GM21825 (cell line): Measurements from ENCODE around the gene LITAF.

Experiments used
- ATAC-seq: cut with Tn5 transposase; IDR thresholded peaks from one replicate; pipeline ENCODE4 v1.9.1; 2021; ENCODE audit warnings: mild to moderate bottlenecking, moderate library complexity; ENCODE audit not compliant: unreplicated experiment

Gene LITAF

GRCh38 chr16:11554053-11554452 lies 32.7 kb downstream of the LITAF start:
- no peak for ATAC-seq

- no peak for ATAC-seq
These were observed 33.3 kb downstream of the LITAF start for GRCh38 chr16:11553371-11553770.

DNA sequence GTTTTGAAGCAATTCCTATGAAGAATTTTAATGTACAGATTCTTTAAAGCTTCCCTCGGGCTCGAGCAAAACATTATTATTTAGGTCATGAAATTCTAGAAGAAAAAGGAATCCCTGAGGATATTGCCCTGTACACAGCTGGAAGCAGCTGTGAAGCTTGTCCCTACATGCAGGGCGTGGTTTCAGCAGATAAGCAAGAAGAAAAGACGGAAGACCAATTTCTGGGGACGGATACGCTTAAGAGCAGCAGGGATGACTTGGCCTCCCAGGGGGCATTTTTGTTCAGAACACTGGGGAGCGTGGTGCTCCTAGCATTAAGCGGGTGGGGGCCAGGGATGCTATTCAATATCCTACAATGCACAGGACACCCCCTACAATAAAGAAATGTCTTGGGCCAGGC lies 34.3 kb downstream of the LITAF start:
- no peak for ATAC-seq

GRCh38 chr16:11551842-11552241 lies 34.9 kb downstream of the LITAF start:
- no peak for ATAC-seq

DNA sequence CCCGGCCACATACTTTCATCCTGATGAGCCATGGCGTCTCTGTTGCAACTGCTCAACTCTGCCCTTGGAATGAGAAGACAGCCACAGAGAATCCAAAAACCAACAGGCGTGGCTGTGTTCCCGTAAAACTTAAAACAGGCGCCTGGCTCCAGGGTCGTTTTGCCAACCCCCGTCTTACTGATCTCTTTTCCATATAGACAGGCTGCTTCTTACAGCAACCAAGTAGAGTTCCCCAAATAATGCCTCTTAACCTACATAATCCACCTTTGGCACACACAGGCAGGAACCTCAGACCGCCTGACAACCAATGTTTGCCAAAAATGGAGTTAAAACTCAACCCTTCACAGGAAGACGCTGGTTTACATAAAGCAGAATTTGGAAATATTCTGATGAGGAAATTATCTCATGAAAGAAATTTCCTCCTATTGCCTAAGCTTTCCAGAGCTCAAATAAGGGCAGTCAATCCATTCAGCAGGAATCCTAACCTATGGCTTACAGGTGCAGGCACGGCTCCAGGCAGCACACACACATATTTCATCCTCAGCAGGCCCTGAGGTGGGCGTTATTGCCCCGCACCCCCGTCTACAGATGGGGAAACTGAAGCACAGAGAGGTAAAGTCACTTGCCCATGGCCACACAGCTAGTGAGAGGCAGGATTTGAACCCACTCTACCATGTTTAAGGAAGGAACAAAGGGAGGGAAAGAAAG lies 35.8 kb downstream of the LITAF start:
- no peak for ATAC-seq

GRCh38 chr16:11547118-11547916 lies 39.4 kb downstream of the LITAF start:
- ATAC-seq: no peak

DNA sequence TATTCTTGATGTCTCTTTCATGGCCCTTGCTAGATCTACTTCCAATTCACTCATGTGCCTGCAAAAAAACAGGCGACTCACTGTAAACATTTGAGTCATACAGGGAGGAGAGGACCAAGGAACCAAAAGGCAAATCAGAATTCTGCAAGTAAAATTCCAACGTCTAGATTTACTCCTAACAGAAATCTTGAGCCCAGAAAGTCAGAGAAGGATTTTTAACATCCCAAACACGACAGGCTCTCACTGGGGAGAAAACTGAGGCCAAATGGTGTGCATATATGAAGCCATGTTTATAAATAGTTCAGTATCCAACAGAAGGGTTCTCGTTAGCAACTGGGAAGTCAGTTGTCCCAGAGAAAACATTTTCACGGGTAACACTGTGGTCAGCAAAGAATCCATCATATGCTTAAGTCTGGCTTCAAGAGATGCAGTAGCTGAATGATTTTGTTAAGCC lies 40.1 kb downstream of the LITAF start:
- no peak for ATAC-seq

DNA sequence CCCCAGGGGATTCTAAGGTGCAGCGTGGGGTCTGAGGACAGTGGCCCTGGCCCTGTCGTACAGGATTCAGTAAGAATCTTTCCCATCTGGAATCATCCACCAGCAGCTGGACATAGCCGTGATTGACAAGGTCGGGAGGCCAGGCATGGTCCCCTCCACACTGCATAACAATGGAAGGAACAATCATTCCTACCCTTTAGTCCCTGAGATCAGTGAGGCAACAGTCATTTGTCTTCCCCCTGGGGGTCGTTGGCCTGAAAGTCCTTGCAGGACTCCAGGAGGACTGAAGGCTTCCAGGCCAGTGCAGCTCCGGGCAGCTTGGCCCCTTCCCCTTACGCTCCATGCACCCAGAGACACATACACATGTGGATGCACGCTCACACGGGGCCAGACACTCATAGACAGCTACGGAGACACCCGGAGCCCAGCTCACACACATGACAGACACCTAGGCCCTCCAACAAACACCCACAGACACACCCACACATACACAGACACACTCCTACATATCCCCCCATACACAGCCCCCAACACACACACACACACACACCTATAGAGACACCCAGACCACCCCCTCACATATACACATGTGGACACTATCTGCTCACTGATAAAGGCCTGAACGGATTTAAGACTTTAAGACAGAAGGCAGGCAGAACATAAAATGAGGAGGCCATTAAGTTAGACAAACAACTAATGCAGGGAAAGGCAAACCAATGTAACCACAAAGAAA lies 42.9 kb downstream of the LITAF start:
- no peak for ATAC-seq

DNA sequence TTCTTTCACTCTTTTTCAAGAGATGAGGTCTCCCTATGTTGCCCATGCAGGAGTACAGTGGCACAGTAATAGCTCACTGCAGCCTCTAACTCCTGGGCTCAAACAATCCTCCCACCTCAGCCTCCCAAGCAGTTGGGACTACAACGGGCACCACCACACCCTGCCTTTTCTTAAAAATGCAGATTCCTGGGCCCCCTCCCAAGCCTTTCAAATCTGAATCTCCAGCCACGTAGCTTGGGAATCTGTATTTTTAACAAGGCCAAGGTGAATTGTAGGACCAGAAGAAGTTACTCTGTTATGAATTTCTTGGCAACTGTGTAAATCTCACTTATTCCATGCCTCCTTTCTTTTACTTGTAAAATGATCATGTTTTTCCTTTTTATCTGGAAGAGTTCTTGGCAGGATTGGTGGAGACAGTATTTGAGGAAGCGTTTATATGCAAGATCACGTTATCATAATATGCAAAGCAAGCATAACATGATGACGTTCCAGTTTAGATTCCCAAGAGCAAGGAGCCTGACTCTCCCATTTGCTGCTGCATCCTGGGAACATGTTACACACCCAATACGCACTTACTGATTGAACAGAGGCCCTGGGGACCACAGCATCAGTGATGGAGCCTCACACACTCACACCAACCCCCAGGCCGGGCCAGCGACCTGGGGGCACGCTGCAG lies 44.5 kb downstream of the LITAF start:
- no peak for ATAC-seq

DNA sequence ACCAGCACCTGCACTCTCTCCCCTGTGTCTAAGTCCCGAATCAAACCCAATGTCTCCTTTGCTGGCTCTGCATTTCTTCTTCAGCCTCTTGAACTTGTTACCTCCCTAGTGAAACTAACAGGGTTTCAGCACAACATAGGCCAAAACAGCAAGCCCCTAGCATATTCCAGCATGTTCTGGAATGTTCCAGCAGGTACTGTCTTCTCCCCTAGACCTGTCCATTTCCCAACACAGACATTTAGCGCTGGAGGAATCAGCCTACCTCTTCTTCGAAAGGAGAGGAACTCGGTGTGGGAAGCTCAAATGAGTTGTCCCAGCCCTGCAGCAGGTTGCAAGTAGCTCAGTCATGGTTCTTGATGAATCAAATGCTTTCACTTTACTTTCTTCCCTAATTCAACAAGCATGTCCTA lies 47.1 kb downstream of the LITAF start:
- no peak for ATAC-seq

- no peak for ATAC-seq
These were observed 47.8 kb downstream of the LITAF start for GRCh38 chr16:11538880-11539279.

DNA sequence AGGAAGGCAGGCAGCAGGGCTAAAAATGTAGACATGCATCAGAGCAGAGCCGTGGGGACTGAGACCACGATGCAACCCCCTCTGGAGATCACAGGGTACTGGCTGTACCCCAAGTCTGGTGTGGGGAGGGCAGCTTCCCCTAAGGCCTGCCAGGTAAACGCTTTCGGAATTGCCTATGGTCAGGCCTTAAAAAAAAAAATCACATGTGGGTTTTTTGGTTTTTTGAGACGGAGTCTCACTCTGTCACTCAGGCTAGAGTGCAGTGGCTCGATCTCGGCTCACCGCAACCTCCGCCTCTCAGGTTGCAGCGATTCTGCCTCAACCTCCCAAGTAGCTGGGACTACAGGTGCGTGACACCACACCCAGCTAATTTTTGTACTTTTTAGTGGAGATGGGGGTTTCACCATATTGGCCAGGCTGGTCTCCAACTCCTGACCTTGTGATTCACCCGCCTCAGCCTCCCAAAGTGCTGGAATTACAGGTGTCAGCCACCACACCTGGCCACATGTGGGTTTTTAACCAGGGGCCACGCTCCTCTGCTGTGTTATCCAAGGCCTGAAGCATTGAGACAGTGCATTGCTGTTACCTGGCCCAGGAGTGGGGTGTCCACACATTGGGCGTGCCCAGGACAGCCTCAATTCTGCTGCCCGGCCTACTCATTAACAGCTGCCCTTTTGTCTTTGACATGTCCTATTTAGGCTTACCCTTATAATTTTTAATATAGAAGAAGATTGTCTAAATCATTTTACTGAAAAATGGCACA lies 50.4 kb downstream of the LITAF start:
- no peak for ATAC-seq

DNA sequence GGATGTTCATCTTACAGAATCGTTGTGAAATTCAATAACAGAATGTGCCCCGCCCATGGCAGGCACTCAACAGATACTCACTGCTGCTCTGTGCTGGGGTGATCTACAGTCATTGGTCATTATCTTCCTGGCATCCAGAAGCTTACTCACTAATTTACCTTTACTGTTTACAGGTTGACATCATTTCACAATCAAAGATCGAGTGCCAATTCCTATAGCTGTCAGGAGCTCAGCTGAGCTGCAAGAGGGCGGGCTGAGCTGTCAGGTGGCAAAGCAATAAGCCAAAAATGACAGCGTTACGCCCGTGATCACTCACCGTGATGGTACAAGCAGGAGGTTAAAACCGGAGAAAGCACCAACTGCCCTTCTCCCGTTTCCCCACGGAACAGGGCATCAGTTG lies 51.2 kb downstream of the LITAF start:
- no peak for ATAC-seq

GRCh38 chr16:11534262-11534661 lies 52.5 kb downstream of the LITAF start:
- no peak for ATAC-seq

GRCh38 chr16:11533588-11533987 lies 53.1 kb downstream of the LITAF start:
- ATAC-seq: no peak

DNA sequence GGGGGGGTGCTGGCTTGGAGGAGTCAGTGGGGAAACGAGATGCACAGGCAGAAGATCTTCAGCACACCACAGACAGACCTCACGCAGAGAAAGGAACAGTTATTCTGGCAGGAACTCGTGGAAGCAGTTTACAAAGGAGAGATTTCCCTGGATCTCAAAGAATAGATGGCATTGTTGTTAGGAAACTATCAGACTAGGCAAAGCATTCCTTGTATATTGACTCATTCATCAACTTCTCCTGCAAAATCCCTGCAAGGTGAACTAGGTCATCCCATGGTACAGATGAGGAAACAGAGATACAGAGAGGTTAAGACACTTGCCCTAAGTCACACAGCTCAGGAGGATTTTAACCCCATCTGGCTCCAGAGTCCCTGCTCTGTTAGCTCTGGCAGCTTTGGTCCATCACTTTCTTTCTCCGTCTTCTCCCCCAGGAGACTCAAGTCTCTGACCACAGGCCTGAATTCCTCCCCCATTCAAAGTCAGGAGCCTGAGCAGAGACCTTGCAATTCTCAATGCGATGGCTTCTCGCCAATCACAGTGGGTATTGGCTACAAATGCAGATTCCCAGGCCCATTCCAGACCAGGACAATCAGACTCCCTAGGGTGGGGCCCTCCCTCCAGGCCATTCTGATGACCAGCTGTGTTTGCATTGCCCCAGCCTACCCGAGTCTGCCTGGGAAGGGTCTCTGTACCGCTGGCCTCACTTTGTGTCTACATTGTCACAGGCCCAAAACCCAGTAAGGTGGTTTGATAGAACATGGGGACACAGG lies 56.4 kb downstream of the LITAF start:
- no peak for ATAC-seq

DNA sequence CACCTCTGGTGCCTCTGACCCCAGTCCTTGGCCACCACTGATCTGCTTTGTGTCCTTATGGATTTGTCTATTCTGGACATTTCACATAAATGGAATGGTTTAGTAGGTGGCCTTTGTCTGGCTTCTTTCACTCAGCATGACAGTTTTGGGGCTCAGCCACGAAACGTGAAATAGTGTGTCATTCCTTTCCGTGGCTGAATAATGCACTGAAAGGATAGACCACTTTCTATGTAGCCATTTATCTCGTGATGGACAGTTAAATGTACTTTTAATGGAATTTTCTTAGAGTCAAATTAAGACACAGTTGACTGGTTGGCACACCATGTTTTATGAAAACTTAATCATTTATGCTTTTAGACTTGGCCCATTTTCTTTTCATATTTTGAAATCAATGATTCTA lies 57.4 kb downstream of the LITAF start:
- ATAC-seq: no peak

GRCh38 chr16:11528053-11528452 lies 58.7 kb downstream of the LITAF start:
- no peak for ATAC-seq

GRCh38 chr16:11526655-11527350 lies 59.9 kb downstream of the LITAF start:
- ATAC-seq: no peak
